ENCODE measurements around the gene ELMO1.

Gene ELMO1

DNA sequence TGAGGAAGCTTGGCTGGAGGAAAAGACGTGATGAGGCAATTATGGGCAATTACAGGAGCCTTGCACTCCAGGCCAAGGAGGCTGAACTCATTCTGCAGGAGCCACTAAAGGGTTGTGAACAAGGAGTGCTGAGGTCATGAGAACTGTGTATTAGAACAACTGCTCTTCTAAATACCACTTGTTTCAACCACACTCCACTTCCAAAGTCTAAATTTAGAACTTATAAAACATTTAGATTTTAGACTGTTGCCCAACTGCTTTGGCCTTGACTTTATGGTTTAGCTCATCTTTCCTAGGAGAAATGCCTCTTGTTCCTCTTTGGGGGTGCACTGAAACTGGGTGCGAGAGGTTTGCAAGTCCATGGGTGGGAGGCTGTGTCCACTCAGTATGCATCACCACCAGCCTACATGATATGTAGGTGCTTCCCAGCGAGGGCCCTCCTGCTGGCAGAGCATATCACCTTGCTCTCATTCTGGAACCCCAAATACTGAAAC lies 524.7 kb downstream of the ELMO1 start:
- TF ChIP-seq, protein P1, sequence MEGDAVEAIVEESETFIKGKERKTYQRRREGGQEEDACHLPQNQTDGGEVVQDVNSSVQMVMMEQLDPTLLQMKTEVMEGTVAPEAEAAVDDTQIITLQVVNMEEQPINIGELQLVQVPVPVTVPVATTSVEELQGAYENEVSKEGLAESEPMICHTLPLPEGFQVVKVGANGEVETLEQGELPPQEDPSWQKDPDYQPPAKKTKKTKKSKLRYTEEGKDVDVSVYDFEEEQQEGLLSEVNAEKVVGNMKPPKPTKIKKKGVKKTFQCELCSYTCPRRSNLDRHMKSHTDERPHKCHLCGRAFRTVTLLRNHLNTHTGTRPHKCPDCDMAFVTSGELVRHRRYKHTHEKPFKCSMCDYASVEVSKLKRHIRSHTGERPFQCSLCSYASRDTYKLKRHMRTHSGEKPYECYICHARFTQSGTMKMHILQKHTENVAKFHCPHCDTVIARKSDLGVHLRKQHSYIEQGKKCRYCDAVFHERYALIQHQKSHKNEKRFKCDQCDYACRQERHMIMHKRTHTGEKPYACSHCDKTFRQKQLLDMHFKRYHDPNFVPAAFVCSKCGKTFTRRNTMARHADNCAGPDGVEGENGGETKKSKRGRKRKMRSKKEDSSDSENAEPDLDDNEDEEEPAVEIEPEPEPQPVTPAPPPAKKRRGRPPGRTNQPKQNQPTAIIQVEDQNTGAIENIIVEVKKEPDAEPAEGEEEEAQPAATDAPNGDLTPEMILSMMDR (IDR thresholded peaks at IDR 0.05; ENCODE audit: control extremely low read depth, extremely low read depth, low read depth, missing control alignments), result no peak
- no peak for DNase-seq (ENCODE audit: extremely low spot score)
- ChIA-PET CTCF (no interaction called here), POLR2A (no interaction called here)

DNA sequence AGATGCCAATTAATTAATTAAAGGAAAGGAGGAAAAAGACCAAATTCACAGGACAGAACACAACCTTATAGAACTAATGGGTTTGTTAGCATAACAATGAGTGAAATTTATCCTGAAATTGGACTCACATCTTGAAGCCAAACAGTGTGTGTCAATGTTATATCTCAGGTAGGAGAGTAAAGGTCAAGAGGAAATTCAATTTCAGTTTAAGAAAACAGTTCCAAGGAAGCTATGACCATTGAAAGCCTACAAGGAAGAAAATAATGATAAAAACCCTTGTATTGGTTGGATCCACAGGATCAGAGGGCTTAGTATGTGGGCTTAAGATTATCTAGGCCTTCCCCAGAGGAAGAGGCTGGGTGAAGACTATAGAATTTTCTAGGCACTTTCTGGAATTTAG lies 525.5 kb downstream of the ELMO1 start:
- CTCF ChIA-PET, result interaction anchor here (1.6 to 2.2 kb wide), 2 partner anchors 8 to 18 kb away, joined by 4 to 5 read pairs; no protein-coding TSS in a partner anchor
- DNase-seq (ENCODE audit: extremely low spot score), result no peak
- POLR2A ChIA-PET, result no interaction called here
- TF ChIP-seq, protein P1 (IDR thresholded peaks at IDR 0.05; ENCODE audit: control extremely low read depth, extremely low read depth, low read depth, missing control alignments), result no peak

DNA sequence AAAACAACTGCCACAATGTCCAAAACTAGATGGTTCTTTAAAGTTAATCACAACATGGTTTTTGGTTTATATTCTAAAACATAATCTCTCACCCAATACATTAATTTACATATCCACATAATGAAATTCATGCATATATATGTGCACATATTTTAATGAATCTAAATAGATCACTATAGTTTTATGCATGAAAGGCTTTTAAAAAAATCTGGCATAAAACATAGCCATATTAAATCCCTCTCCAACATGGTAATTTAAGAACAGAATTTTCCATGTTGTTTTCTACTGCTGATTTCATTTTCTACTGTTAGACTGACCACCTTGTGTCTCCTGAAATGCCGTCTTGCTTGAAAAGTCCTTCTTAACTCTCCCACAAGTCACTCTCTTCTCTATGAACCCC lies 528.2 kb downstream of the ELMO1 start:
- ChIA-PET POLR2A (no interaction called here), CTCF (interaction anchor here (1.7 kb wide), 1 partner anchor 67 kb away, joined by 3 read pairs; no protein-coding TSS in a partner anchor)
- TF ChIP-seq, protein P1 (IDR thresholded peaks at IDR 0.05; ENCODE audit: control extremely low read depth, extremely low read depth, low read depth, missing control alignments), result no peak
- no peak for DNase-seq (ENCODE audit: extremely low spot score)

DNA sequence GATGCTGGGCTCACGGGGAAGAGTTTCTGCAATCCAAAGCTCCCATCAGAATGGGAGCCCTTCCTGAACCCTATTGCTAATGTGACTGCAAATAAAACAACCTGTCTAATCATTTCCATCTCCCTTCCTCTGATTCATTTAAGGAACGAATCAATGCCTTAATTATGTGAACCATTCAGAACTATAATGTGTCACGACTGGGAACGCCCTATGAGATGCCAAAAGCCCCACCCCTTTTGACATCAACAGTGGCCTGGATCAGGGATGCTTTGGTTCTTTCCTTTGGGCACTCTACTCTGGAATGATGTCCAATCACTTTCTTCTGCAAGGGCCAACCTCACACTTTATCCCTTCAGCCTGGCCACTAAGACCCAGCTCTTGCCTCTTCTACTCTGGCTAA lies 528.9 kb downstream of the ELMO1 start:
- CTCF ChIA-PET, result no interaction called here
- POLR2A ChIA-PET, result no interaction called here
- TF ChIP-seq, protein P1 (IDR thresholded peaks at IDR 0.05; ENCODE audit: control extremely low read depth, extremely low read depth, low read depth, missing control alignments), result no peak

DNA sequence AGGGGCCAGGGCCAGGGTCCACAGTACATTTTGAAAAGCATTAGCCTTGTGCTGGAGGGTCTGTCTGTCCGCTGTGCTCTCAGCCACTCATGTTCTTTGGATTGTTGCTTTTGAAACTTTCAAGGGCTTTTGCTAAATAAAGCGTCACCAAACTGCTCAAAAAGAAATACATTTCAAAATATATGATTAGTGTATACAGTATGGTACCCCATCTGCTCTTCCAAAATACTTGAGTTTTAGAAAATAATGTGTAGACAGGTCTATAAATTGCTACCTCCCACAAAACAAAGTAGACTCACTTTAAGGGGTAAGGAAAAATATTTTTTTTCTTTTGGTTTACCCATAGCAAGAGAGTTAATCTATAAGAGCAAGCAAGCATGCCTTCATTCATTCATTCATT lies 530.1 kb downstream of the ELMO1 start:
- POLR2A ChIA-PET, result no interaction called here
- TF ChIP-seq, protein P1 (IDR thresholded peaks at IDR 0.05; ENCODE audit: control extremely low read depth, extremely low read depth, low read depth, missing control alignments), result no peak
- DNase-seq (ENCODE audit: extremely low spot score), result no peak
- CTCF ChIA-PET, result no interaction called here

More for the DNA sequence above, 528.9 kb downstream of the ELMO1 start:
- no peak for DNase-seq (ENCODE audit: extremely low spot score)

DNA sequence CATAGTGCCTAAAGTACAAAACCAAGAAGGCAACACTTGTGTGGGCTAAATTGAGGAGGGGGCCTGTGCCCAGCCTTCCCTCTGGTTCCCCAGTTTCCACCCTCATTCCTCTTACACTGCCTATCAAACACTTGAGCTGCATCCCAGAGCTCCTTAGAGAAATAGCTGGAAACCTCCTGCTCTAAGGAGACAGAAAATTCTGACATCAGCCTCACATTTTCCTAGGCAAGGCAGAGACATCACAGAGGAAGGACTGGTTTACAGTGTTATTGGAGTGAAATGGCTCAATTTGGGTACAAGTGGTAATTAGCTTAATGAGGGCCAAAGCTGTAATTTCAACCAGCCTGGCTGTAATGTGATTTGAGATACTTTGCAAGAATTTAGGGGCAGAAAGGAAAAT lies 532.0 kb downstream of the ELMO1 start:
- ChIA-PET CTCF (interaction anchor here (0.9 to 1.4 kb wide), 6 partner anchors 12 to 442 kb away, joined by 3 to 4 read pairs (median 3); no protein-coding TSS in a partner anchor), POLR2A (no interaction called here)
- TF ChIP-seq, protein P1 (IDR thresholded peaks at IDR 0.05; ENCODE audit: control extremely low read depth, extremely low read depth, low read depth, missing control alignments), result no peak
- no peak for DNase-seq (ENCODE audit: extremely low spot score)
